IgD-negative memory B cell (primary cell): ENCODE data around the gene CAPN5. TPM values are rescaled to one million over a fixed set of nuclear protein-coding genes. Genes with fewer than 3 reads are reported as not detected.
A peak's percentile ranks its signal among the peaks of the same experiment; 100 is the strongest.

Experiments
- H3K27ac Mint-ChIP-seq, 3 donors: one replicate each; pipeline ENCODE4 v1.8.0; 2020 to 2022; ENCODE audit warnings: mild to moderate bottlenecking in 3 of 3, mixed read lengths in 3 of 3, moderate library complexity in 1 of 3
- H3K27me3 Mint-ChIP-seq: one replicate; pipeline ENCODE4 v1.8.0; 2021; ENCODE audit warnings: mixed read lengths
- H3K36me3 Mint-ChIP-seq: one replicate; pipeline ENCODE4 v1.8.0; 2020; ENCODE audit warnings: mild to moderate bottlenecking, mixed read lengths
- H3K4me1 Mint-ChIP-seq, 3 donors: one replicate each; pipeline ENCODE4 v1.8.0; 2020 to 2022; ENCODE audit warnings: mixed read lengths in 3 of 3, mild to moderate bottlenecking in 1 of 3
- H3K4me3 Mint-ChIP-seq, 4 donors: one replicate each; pipeline ENCODE4 v1.8.0; 2020 to 2022; ENCODE audit warnings: mild to moderate bottlenecking in 4 of 4, mixed read lengths in 4 of 4, moderate library complexity in 3 of 4
- H3K9me3 Mint-ChIP-seq, 3 donors: one replicate each; pipeline ENCODE4 v1.8.0; 2020 to 2021; ENCODE audit warnings: mixed read lengths in 3 of 3, mild to moderate bottlenecking in 1 of 3
- polyA plus RNA-seq: library from polyadenylated mRNA; unstranded; fragments of 300-500 nt; fragmentation: Illumina TruSeq; gene quantifications from one replicate; pipeline ENCODE4 v1.2.3, GENCODE V29; 2021

The CAPN5 gene
- polyA plus RNA-seq, 1 donor from 2014 or later: 1.1 TPM

DNA sequence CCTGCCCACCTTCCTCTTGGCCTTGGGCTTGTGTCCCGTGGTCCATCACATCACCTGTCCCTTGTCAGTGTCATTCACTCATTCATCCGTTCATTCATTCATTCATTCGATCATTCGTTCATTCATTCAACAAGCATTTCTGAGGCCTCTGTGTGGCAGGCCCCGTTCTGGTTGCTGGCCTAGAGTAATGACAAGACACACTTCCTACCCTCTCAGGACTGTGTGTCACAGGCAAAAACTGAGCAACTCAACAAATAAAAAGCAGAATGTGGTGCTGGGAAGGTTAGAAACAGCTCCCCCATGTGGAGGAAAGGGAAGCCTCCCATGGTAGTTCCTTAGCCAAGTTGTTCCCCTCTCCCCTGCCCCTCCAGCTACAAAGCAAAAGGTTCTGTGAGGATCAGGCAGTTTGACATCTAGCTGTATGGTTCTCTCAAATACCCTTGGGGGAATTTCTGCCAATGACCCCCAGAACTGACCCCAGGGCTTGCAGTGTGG lies 34.3 kb downstream of the CAPN5 start:
- Mint-ChIP-seq H3K4me1 (no peaks in the 10 kb centered on the region), H3K27me3 (peaks cover 3% of the 10 kb centered on the region), H3K27ac (no peak overlapping the region), H3K4me3 (no peak overlapping the region), H3K9me3 (no peaks in the 10 kb centered on the region), H3K36me3 (no peaks in the 10 kb centered on the region)

DNA sequence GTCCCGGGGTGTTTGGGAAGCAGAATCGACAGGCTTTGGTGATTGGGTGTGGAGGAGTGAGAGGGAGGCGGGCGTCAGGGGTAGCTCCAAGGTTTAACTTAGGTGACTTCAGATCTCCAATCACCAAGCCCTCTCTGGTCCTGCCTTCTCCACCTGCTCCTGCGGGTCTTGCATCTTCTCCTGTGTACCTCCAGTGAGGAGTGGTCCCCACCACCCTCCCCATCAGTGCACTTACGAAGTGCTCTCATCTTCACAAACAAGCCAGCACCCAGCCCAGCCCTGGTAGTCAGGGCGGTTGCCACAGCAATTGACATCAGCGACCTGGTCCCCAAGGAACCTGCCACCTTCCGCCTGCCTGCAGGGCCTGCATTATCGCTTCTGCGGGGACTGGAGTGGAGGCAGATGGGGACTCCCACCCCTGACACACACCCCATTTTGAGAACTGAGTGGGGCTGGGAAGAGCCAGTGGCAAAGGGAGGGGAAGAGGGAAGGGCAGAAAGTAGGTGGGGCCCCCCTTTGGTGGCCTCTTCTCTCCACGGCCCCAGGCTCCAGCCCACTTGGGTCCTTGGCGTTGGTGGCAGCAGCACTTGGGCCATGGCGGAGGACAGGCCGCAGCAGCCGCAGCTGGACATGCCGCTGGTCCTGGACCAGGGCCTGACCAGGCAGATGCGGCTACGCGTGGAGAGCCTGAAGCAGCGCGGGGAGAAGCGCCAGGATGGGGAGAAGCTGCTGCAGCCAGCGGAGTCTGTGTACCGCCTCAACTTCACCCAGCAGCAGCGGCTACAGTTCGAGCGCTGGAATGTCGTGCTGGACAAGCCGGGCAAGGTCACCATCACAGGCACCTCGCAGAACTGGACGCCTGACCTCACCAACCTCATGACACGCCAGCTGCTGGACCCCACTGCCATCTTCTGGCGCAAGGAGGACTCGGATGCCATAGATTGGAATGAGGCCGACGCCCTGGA lies 35.8 kb downstream of the CAPN5 start, which contains the start of gene OMP:
Gene OMP (plus strand): TSS at position 595 of the 965 bp plus-strand sequence. CDS start 0 bp downstream, at position 595.
- no peaks in the 10 kb centered on the region for H3K36me3 Mint-ChIP-seq
- H3K27me3 Mint-ChIP-seq: peaks cover 3% of the 10 kb centered on the region
- H3K4me3 Mint-ChIP-seq: no peak within 1 kb of the TSS
- no peaks in the 10 kb centered on the region for H3K4me1 Mint-ChIP-seq
- no peak within 1 kb of the TSS for H3K27ac Mint-ChIP-seq
- H3K9me3 Mint-ChIP-seq: no peaks in the 10 kb centered on the region

DNA sequence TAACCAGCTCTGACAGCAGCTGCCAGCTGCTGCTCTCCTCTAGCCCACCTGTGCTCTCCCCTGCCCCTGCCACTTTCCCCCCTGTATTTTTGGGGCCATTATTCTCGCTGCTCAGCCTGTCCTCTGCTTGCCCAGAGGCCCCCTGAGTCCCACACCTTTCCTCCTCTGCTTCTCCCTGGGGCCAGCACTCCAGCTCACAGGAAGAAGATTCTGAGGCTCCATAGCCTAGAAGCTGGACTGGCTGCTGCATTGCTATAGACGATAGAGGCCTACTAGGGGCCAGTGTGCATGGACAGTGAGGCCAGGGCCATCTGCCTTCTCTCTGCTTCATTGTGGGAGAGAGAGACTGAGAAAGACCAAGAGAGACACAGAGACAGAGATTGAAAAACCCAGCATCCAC lies 36.5 kb downstream of the CAPN5 start:
- Mint-ChIP-seq H3K4me1 (no peaks in the 10 kb centered on the region), H3K27me3 (peaks cover 3% of the 10 kb centered on the region), H3K4me3 (no peak overlapping the region), H3K36me3 (no peaks in the 10 kb centered on the region), H3K9me3 (no peaks in the 10 kb centered on the region), H3K27ac (no peak overlapping the region)

DNA sequence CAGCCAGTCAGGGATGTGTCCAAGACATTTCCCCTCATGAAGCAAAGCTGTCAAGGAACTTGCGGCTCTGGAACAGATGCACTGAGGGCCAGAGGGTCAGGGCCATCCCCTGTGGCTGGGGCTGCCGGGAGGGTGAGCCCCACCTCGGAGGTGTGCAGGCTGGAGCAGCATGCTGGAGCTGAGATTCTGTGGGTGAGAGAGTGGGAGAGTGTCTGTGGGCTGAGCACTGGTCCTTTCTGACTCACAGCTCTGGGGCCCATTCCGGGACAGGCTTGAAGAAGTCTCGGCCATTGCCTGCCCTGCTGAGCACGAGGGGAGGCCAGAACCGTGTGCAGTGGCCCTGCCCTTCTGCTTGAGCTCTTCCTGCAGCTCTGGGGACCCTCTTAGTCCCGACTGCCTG lies 38.0 kb downstream of the CAPN5 start:
- no peaks in the 10 kb centered on the region for H3K9me3 Mint-ChIP-seq
- H3K27me3 Mint-ChIP-seq: peaks cover 3% of the 10 kb centered on the region
- H3K27ac Mint-ChIP-seq: no peak overlapping the region
- H3K4me1 Mint-ChIP-seq: no peaks in the 10 kb centered on the region
- no peak overlapping the region for H3K4me3 Mint-ChIP-seq
- H3K36me3 Mint-ChIP-seq: no peaks in the 10 kb centered on the region

DNA sequence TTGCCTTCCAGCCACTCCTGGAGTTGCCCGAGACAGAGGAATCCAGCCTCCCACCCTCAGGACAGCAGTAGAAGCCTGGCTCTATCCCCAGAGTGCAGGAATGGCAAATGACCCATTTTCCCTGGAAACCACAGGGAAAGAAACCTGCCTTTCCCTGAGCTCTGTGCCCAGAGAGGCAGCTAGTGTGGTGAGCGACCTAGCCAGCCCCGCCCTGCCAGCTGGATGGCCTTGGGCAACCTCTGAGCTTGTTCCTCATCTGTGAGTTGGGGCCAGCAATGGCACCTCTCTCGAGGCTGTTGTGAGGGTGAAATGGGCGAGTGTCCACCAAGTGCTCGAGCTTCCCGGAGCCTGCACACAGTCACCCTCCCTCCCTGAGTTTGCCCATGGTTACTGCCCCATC lies 39.5 kb downstream of the CAPN5 start:
- Mint-ChIP-seq H3K36me3 (no peaks in the 10 kb centered on the region), H3K27me3 (peaks cover 5% of the 10 kb centered on the region), H3K27ac (no peak overlapping the region)

DNA sequence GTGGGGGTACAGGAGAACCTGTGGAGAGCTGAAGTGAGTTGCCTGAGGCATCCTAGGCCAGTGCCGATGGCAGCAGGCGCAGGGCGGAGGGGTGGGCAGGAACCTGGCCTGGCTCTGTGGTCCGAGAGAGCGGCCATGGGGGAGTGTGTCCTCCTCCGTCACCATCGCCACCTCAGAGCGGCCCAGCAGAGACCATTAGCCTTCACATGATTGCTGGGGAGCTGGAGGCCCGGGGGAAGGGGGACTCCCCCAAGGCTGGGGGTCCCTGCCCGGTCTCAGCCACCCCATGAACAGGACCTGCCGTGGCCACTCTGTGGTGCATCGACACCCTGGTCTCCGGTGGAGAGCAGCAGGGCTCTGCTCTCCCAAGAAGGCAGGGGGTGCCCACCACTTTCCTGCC lies 40.0 kb downstream of the CAPN5 start:
- Mint-ChIP-seq H3K36me3 (no peaks in the 10 kb centered on the region), H3K9me3 (no peaks in the 10 kb centered on the region)

More for the DNA sequence above, 39.5 kb downstream of the CAPN5 start:
- Mint-ChIP-seq H3K4me1 (no peaks in the 10 kb centered on the region), H3K9me3 (no peaks in the 10 kb centered on the region), H3K4me3 (no peak overlapping the region)

DNA sequence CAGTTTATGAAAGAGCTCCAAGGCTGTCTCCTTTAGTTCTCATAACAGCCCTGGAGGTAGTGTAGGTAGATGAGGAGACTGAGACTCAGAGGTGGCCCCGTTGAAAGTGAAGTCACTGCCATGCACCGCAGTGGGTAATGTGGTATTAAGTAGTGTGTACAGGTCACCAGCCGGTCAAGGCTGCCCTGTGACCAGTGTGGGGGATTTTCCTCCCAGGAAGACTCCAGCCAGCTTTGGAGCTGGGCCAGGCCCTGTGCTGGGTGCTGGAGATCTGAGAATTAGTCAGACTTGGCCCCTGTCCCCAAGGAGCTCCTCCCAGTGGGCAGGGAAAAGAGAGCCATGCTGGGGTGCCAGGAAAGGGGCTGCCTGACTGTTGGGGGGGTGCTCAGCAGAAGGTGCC lies 41.2 kb downstream of the CAPN5 start:
- H3K27ac Mint-ChIP-seq: no peak overlapping the region
- peaks cover 5% of the 10 kb centered on the region for H3K27me3 Mint-ChIP-seq
- H3K4me1 Mint-ChIP-seq: no peaks in the 10 kb centered on the region
- no peaks in the 10 kb centered on the region for H3K9me3 Mint-ChIP-seq
- H3K36me3 Mint-ChIP-seq: no peaks in the 10 kb centered on the region
- no peak overlapping the region for H3K4me3 Mint-ChIP-seq

More for the DNA sequence above, 40.0 kb downstream of the CAPN5 start:
- no peak overlapping the region for H3K27ac Mint-ChIP-seq
- peaks cover 3% of the 10 kb centered on the region for H3K27me3 Mint-ChIP-seq
- H3K4me3 Mint-ChIP-seq: no peak overlapping the region
- H3K4me1 Mint-ChIP-seq: no peaks in the 10 kb centered on the region

DNA sequence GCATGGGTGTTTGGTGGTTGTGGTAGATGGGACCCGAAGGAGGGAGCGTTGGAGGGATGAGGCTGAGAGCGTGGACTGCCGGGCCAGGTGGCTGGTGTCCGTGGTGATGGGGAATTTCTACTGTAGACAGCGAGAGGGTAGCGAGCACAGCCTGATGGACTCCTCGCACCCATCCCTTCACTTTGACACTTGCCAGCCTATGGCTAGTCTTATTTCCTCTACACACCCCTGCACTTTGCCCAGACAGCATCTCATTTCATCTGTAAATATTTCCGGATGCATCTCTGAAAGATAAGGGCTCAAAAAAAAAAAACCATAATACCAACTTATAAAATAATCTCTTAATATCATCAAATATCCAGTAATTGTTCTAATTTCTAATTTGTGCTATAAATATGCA lies 41.7 kb downstream of the CAPN5 start:
- Mint-ChIP-seq H3K9me3 (no peaks in the 10 kb centered on the region), H3K27me3 (peaks cover 5% of the 10 kb centered on the region), H3K4me1 (no peaks in the 10 kb centered on the region), H3K36me3 (no peaks in the 10 kb centered on the region), H3K27ac (no peak overlapping the region), H3K4me3 (no peak overlapping the region)

DNA sequence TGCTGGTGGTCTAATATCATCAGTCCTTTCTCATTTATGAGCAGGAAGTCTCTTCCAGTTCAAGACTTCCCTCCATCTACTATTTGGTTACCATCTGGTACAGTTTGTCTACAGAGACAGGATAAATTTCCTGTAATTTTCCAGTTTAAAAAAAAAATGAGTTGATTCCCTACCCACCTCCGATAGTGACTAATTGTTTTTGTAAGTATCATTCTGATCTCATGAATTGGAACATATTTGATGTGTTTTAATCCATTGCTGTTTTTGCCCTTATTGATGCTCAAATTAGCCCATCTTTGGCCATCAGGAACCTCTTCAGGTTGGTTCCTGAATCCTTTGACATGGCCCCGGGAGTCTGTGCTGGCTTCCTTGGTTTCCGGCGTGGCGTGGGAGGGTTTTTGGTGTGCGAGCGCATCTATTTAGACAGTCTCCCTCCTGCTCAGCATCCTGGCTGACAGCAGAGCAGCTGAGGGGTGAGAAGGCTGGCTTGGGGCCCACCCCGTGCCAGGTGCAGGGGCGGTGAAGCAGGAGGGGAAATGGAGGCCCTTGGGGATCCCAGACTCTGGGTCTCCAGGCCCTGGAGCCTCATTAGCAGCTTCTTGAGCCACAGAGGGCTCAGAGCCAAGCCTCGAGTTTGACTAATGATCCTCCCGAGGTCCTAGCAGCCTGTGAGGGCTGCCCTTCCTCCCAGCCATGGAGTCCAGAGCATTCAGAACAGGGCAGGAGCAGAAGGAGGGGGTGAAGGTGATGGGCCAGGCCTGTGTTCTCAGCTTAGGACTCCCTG lies 42.7 kb downstream of the CAPN5 start:
- no peak overlapping the region for H3K27ac Mint-ChIP-seq

DNA sequence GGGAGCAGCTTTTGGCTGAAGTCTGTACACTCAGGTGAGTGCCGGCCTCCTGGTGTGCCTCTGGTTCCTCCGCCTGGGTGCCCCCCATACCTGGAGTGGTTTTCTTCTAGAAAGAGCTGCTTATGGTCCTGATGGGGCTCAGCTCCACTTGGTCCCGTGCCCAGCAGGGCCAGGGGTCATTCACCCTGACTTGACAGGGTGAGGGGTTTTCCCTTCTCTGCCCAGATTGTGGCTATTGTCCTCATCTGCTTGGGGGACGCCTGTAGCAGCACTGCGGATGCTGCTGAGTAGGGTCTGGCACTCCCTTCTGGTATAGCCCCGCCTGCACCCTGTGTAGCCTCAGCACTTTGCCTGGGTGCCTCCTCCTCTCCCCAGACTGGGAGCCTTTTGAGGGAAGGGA lies 44.1 kb downstream of the CAPN5 start:
- H3K4me1 Mint-ChIP-seq: no peaks in the 10 kb centered on the region
- no peaks in the 10 kb centered on the region for H3K9me3 Mint-ChIP-seq
- no peak overlapping the region for H3K27ac Mint-ChIP-seq
- H3K36me3 Mint-ChIP-seq: no peaks in the 10 kb centered on the region
- H3K4me3 Mint-ChIP-seq: no peak overlapping the region
- H3K27me3 Mint-ChIP-seq: peaks cover 5% of the 10 kb centered on the region

More for the DNA sequence above, 42.7 kb downstream of the CAPN5 start:
- no peak overlapping the region for H3K4me3 Mint-ChIP-seq
- no peaks in the 10 kb centered on the region for H3K9me3 Mint-ChIP-seq
- H3K4me1 Mint-ChIP-seq: no peaks in the 10 kb centered on the region
- peaks cover 5% of the 10 kb centered on the region for H3K27me3 Mint-ChIP-seq
- H3K36me3 Mint-ChIP-seq: no peaks in the 10 kb centered on the region

DNA sequence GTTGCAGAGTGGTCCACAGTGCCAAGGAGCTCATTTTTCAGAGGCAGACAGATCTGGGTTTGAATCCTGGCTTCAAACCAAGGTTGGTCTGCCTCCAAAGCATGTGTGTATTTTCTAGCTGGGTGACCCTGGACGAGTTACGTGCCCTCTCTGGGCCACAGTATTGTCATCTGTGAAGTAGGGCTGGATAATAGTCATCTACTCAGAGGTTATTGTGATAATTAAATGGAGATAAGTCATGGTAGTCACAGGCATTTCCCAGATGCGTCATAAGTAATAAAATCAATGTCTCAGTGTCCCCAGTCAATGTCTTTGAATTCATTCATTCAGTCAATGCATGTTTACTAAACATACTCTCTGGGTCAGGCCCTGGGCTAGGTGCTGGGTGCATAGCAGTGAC lies 44.5 kb downstream of the CAPN5 start:
- Mint-ChIP-seq H3K4me3 (no peak overlapping the region), H3K27ac (peak overlapping the region in 1 of 3 donors; percentile 9), H3K4me1 (no peaks in the 10 kb centered on the region), H3K27me3 (peaks cover 5% of the 10 kb centered on the region), H3K9me3 (no peaks in the 10 kb centered on the region), H3K36me3 (no peaks in the 10 kb centered on the region)

DNA sequence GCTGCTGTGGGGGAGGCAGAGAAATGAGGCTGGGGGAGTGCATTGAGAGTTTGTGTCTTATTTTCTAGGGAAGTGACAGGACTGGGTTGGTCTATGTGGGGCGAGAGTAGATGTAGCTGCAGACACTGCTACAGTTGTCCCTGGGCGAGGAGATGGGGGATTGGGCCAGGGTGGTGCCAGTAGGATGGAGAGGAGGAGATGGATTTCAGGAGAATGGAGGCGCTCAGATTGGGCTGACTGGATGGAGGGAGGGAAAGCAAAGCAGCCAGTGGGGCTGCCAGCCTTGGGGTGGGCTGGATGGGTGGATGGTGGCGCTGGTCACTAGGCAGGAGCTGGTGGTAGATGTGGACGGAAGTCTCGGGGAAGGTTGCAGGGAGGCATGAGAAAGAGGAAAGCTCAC lies 45.2 kb downstream of the CAPN5 start:
- Mint-ChIP-seq H3K9me3 (no peaks in the 10 kb centered on the region), H3K4me1 (no peaks in the 10 kb centered on the region), H3K4me3 (no peak overlapping the region), H3K27me3 (peaks cover 5% of the 10 kb centered on the region), H3K27ac (peak overlapping the region in 1 of 3 donors; percentile 17), H3K36me3 (no peaks in the 10 kb centered on the region)

DNA sequence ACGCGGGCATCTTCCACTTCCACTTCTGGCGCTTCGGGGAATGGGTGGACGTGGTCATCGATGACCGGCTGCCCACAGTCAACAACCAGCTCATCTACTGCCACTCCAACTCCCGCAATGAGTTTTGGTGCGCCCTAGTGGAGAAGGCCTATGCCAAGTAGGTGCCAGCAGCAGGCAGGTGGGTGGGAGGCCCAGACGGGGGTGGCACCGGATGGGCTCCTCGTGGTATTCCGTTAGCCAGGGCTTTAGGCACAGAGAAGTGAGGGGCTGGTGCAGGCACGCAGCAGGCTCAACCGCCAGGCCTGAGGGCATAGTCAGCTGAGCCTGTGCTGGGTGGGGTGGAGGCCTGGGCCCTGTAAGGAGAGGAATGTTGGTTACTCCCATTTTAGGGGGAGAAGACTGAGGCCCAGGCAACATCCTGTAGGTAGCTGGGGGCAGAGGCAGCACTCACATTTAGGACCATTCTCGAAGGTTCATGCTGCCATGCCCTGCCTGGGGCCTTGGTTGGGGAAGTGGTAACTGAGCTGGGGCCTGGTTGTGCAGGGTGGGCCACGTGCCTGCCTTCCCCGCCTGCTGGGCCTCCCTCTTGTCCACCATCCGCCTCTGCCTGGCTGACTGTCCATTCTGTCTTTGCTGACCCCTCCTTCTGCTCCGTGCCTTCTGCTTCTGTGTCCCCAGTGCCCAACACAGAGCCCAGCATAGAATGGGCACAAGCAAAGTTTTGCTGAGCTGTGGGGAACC lies 46.0 kb downstream of the CAPN5 start:
- peaks cover 5% of the 10 kb centered on the region for H3K27me3 Mint-ChIP-seq

DNA sequence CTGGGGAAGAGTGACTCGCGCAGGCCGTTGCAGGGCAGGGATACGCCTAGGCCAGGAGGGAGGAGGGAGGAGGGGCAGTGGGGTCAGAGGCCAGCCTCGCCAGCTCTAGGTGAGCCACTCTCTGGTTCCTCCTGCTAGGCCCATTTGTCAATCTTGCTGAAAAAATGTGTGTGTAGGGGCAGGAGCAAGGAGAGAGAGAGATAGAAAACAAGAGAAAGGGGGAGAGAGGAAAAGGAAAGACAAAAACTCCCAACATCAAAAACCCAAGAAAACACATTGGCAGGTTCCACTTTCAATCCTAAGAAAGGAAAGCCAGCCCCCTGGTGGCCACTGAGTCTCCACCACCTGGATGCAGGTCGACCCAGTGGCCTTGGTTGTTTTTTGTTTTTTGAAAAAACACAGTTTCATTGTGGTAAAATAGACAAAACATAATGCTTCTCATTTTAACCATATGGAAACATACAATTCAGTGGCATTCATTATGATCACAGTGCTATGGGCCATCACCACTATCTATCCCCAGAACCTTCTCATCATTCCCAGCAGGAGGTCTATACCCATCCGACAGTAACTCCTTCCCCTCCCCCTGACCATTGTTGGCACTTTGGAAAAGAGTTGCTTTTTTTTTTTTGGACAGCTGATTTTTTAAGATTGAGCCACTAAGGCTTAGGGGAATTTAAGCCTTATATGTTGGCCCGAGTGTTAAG lies 46.8 kb downstream of the CAPN5 start:
- no peaks in the 10 kb centered on the region for H3K36me3 Mint-ChIP-seq
- H3K4me3 Mint-ChIP-seq: no peak overlapping the region
- no peaks in the 10 kb centered on the region for H3K4me1 Mint-ChIP-seq
- H3K9me3 Mint-ChIP-seq: no peaks in the 10 kb centered on the region
- H3K27ac Mint-ChIP-seq: no peak overlapping the region
- peaks cover 5% of the 10 kb centered on the region for H3K27me3 Mint-ChIP-seq

More for the DNA sequence above, 46.0 kb downstream of the CAPN5 start:
- H3K27ac Mint-ChIP-seq: no peak overlapping the region
- no peak overlapping the region for H3K4me3 Mint-ChIP-seq
- H3K36me3 Mint-ChIP-seq: no peaks in the 10 kb centered on the region
- no peaks in the 10 kb centered on the region for H3K9me3 Mint-ChIP-seq
- H3K4me1 Mint-ChIP-seq: no peaks in the 10 kb centered on the region
